ENCODE measurements around the gene PLEKHA4. TPM values are rescaled to one million over a fixed set of nuclear protein-coding genes. Genes with fewer than 3 reads are reported as not detected.
"Not testable (repeated sequence)": the region's sequence is repeated elsewhere in the genome, so short reads cannot be mapped to it uniquely, and the experiment has no call there.

The PLEKHA4 gene
- 10 to 100 TPM in 1 of 6 donors, 1 to 10 TPM in 5; 4.4 to 15.3 (median 8.7) TPM for polyA plus RNA-seq (ENCODE audit: low read depth in 6 of 6)

DNA sequence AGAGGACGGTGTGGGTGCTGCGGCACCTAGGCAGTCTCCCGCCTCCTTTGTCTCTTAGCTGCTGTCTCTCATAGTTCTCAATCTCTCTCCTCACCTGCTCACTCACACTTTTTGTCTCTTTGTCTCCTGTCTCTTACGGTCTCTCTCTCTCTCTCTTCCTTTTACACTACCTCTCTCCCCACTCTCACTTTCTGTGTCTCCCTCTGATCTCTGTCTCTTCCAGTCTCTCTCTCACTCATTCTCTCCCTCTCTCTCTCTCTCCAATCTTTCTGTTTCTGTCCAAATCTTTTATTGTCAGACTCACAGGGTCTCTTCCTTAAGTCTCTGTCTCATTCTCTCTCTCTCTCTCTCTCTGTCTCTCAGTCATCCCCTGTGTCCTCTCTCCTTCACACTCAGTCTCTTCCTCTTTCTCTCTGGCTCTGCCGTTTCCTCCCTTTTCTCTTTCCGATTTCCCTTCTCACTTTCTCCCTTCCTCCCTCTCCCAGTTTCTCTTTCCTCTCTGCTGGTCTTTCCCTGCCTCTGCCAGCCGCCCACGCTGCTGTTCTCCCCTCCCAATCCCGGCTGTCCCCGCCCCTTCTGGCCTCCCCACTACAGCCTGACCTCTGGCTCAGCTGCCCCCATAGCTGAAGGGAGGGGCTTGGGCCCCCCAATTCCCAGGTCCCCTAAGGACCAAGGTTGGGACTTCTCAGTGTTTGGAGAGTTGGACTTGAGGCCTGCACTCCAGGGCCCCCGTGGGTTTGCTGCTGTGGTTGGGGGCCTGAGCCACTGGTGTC lies at the start of gene PLEKHA4:
Gene PLEKHA4, minus strand, starts transcription at position 504 of the 773 bp plus-strand sequence. CDS start 997 bp downstream, outside the sequence.
- Mint-ChIP-seq H3K9me3 (peaks cover 0 to 4% (median 0%) of the 10 kb centered on the region in 7 donors), H3K4me1 (peaks cover 12 to 17% (median 13%) of the 10 kb centered on the region in 3 donors), H3K4me3 (peak within 1 kb of the TSS in 2 of 8 donors; percentile 16 to 40), H3K27me3 (peaks cover 0 to 9% (median 0%) of the 10 kb centered on the region in 3 donors), H3K27ac (peak within 1 kb of the TSS in 3 of 6 donors; percentile 4 to 67 (median 33)), H3K36me3 (peaks cover 5 to 12% of the 10 kb centered on the region in 2 donors)
- DNase-seq = no peak
- ATAC-seq (ENCODE audit: low read depth in 2 of 2) = no peak

DNA sequence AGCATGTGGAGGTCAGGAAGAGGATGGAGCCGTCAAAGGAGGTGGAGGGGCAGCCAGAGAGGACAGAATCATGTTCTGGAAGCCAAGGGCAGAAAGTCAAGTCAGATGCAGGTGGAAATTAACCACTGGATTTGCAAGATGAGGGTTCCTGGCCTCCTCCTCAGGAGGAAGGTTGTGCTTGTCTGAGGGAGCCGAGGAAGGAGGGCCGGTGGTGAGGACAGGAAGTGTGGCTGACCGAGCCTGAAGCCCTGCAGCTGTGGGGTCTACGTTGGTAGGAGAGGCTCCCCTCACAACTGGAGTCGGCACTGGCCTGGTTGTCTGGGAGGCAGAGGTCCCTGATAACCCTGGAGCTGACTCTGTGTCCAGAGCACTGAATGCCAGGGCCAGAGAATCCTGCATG lies 49.7 kb upstream of the PLEKHA4 start:
- H3K4me3 Mint-ChIP-seq = no peak overlapping the region
- peaks cover 13 to 26% of the 10 kb centered on the region in 2 donors for H3K36me3 Mint-ChIP-seq
- ATAC-seq (ENCODE audit: low read depth in 2 of 2) (no peak), DNase-seq (no peak)
- peak overlapping the region in 4 of 6 donors; percentile 38 to 89 (median 68) for H3K27ac Mint-ChIP-seq
- no peaks in the 10 kb centered on the region for H3K27me3 Mint-ChIP-seq
- H3K4me1 Mint-ChIP-seq = peaks cover 6 to 14% (median 11%) of the 10 kb centered on the region in 3 donors
- H3K9me3 Mint-ChIP-seq = no peaks in the 10 kb centered on the region

GRCh38 chr19:48915757-48916156 lies 47.3 kb upstream of the PLEKHA4 start:
- peaks cover 6 to 14% (median 11%) of the 10 kb centered on the region in 3 donors for H3K4me1 Mint-ChIP-seq
- no peak for DNase-seq
- H3K4me3 Mint-ChIP-seq = no peak overlapping the region
- H3K36me3 Mint-ChIP-seq = peaks cover 23 to 31% of the 10 kb centered on the region in 2 donors
- peak overlapping the region in 1 of 6 donors; percentile 37 for H3K27ac Mint-ChIP-seq
- H3K27me3 Mint-ChIP-seq = no peaks in the 10 kb centered on the region
- ATAC-seq (ENCODE audit: low read depth in 2 of 2) = no peak
- no peaks in the 10 kb centered on the region for H3K9me3 Mint-ChIP-seq

- Mint-ChIP-seq H3K4me3 (no peak overlapping the region), H3K36me3 (peaks cover 23 to 31% of the 10 kb centered on the region in 2 donors), H3K4me1 (peaks cover 10 to 20% (median 11%) of the 10 kb centered on the region in 3 donors), H3K9me3 (no peaks in the 10 kb centered on the region), H3K27me3 (no peaks in the 10 kb centered on the region), H3K27ac (peak overlapping the region in 1 of 6 donors; percentile 10)
- ATAC-seq (ENCODE audit: low read depth in 2 of 2) = no peak
- DNase-seq = no peak
These were observed 45.8 kb upstream of the PLEKHA4 start for GRCh38 chr19:48914181-48914580.

DNA sequence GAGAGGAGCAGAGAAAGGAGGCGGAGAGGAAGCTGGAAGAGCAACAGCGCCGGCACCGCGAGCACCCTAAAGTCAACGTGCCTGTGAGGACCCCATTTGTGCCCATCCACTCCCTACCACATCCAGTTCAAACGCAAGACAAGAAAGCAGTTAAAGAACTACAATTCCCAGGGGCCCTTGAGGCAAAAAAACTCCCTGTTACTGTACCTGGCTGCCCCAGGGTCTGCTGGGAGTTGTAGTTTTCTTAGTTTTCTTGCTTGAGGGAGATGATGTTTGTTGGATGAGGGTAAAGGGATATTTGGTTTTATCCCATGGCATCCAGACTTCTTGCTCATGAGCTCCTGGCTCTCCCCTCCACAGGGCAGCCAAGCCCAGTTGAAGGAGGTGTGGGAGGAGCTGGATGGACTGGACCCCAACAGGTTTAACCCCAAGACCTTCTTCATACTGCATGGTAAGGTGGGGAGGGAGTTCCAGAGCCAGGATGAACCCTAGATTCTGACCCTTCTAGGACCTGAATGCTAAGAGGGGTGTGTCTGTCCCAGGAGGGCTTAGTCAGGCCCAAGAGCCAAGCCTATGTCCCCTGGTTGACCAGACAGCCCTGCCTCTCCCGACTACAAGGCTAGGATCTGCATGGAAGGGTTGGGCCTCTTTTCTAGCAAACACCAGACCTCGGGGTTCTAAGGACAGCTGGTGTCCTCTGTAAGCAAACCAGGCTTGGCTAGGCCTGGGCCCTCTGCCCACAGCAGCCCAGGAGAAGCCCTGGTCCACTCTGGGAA lies 44.9 kb upstream of the PLEKHA4 start:
- Mint-ChIP-seq H3K27me3 (no peaks in the 10 kb centered on the region), H3K9me3 (no peaks in the 10 kb centered on the region), H3K27ac (peak overlapping the region in 1 of 6 donors; percentile 56), H3K36me3 (peaks cover 23 to 25% of the 10 kb centered on the region in 2 donors), H3K4me1 (peaks cover 8 to 18% (median 10%) of the 10 kb centered on the region in 3 donors), H3K4me3 (no peak overlapping the region)
- ATAC-seq (ENCODE audit: low read depth in 2 of 2) (peak; percentile 47 to 52), DNase-seq (peak; percentile 37)

GRCh38 chr19:48910803-48911202 lies 42.4 kb upstream of the PLEKHA4 start:
- Mint-ChIP-seq H3K27me3 (no peaks in the 10 kb centered on the region), H3K27ac (peak overlapping the region in 1 of 6 donors; percentile 67), H3K4me1 (peaks cover 0 to 9% (median 4%) of the 10 kb centered on the region in 3 donors), H3K9me3 (no peaks in the 10 kb centered on the region), H3K36me3 (peaks cover 19 to 20% of the 10 kb centered on the region in 2 donors), H3K4me3 (no peak overlapping the region)
- DNase-seq (no peak), ATAC-seq (ENCODE audit: low read depth in 2 of 2) (no peak)

- not testable (repeated sequence) for DNase-seq; H3K27me3 Mint-ChIP-seq; H3K27ac Mint-ChIP-seq; H3K4me1 Mint-ChIP-seq; ATAC-seq (ENCODE audit: low read depth in 2 of 2); H3K9me3 Mint-ChIP-seq
- Mint-ChIP-seq H3K36me3 (peaks cover 16 to 18% of the 10 kb centered on the region in 2 donors), H3K4me3 (peak overlapping the region in 1 of 8 donors; percentile 3)
These were observed 41.1 kb upstream of the PLEKHA4 start for GRCh38 chr19:48909424-48910077.

DNA sequence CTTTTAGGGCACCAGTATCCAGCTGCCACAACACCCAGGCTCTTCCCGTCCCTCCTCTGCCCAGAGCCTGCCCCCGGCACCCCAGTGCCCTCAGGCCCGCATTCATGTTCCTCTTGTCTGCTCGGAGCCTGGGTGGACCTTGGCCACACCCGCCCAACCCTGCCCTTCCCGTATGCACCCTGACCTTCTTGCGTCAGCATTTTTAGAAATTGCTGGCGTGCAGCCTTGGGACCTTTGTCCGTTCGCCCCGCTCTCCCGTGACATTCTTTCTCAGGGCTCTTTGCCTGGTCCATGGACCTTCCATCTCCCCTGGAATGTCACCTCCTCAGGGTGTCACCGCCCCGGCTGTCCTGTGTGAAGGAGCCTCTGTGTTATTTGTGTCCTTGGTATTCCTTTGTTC lies 39.3 kb upstream of the PLEKHA4 start:
- Mint-ChIP-seq H3K27me3 (no peaks in the 10 kb centered on the region), H3K36me3 (peaks cover 6 to 8% of the 10 kb centered on the region in 2 donors), H3K27ac (no peak overlapping the region), H3K4me1 (peaks cover 1 to 13% (median 11%) of the 10 kb centered on the region in 3 donors), H3K4me3 (no peak overlapping the region), H3K9me3 (no peaks in the 10 kb centered on the region)
- DNase-seq (no peak), ATAC-seq (ENCODE audit: low read depth in 2 of 2) (no peak)

DNA sequence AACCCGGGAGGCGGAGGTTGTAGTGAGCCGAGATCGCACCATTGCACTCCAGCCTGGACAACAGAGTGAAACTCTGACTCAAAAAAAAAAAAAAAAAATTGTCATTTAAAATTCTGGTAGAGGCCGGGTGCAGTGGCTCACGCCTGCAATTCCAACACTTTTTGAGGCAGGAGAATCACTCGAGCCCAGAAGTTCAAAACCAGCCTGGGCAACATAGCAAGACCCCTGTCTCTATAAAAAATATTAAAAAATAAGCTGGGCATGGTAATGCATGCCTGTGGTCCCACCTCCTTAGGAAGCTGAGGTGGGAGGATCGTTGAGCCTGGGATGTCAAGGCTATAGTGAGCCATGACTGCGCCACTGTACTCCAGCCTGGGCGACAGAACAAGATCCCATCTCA lies 37.9 kb upstream of the PLEKHA4 start:
- Mint-ChIP-seq H3K27ac (no peak overlapping the region), H3K4me3 (no peak overlapping the region), H3K27me3 (no peaks in the 10 kb centered on the region), H3K4me1 (peaks cover 13 to 22% (median 19%) of the 10 kb centered on the region in 3 donors), H3K9me3 (no peaks in the 10 kb centered on the region), H3K36me3 (peaks cover 0 to 6% of the 10 kb centered on the region in 2 donors)
- ATAC-seq (ENCODE audit: low read depth in 2 of 2) (no peak), DNase-seq (no peak)

- Mint-ChIP-seq H3K4me3 (peak overlapping the region in 1 of 8 donors; percentile 66), H3K36me3 (peaks cover 0 to 6% of the 10 kb centered on the region in 2 donors), H3K27ac (no peak overlapping the region), H3K4me1 (peaks cover 19 to 29% (median 20%) of the 10 kb centered on the region in 3 donors), H3K9me3 (no peaks in the 10 kb centered on the region), H3K27me3 (no peaks in the 10 kb centered on the region)
- ATAC-seq (ENCODE audit: low read depth in 2 of 2) = no peak
- DNase-seq = no peak
These were observed 37.2 kb upstream of the PLEKHA4 start for GRCh38 chr19:48905664-48906063.

DNA sequence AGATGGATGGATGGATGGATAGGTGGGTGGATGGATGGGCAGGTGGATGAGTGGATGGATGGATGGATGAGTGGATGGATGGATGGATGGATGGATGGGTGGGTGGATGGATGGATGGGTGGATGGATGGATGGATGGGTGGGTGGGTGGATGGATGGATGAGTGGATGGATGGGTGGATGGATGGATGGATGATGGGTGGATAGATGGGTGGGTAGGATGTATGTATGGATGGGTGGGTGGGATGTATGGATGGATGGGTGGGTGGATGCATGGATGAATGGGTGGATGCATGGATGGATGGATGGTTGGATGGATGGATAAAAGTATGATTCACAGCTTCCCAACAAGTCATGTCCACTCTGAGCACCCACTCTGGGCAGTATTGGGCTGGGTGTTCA lies 35.4 kb upstream of the PLEKHA4 start:
- not testable (repeated sequence) for H3K9me3 Mint-ChIP-seq; H3K27me3 Mint-ChIP-seq; H3K4me3 Mint-ChIP-seq; H3K27ac Mint-ChIP-seq; DNase-seq; ATAC-seq (ENCODE audit: low read depth in 2 of 2); H3K36me3 Mint-ChIP-seq
- H3K4me1 Mint-ChIP-seq = peaks cover 23 to 33% (median 30%) of the 10 kb centered on the region in 3 donors

DNA sequence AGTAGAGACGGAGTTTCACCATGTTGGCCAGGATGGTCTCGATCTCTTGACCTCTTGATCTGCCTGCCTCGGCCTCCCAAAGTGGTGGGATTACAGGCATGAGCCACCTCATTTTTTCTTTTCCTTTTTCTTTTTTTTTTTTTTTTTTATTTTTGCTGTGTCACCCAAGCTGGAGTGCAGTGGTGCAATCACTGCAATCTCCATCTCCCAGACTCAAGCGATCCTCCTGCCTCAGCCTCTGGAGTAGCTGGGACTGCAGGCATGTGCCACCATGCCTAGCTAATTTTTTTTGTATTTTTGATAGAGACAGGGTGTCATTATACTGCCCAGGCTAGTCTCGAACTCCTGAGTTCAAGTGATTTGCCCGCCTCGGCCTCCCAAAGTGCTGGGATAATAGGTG lies 33.9 kb upstream of the PLEKHA4 start:
- H3K27me3 Mint-ChIP-seq; DNase-seq; H3K36me3 Mint-ChIP-seq; H3K9me3 Mint-ChIP-seq; H3K27ac Mint-ChIP-seq; ATAC-seq (ENCODE audit: low read depth in 2 of 2): not testable (repeated sequence)
- peak overlapping the region in 4 of 8 donors; percentile 52 to 92 (median 64) for H3K4me3 Mint-ChIP-seq
- H3K4me1 Mint-ChIP-seq = peaks cover 23 to 31% (median 30%) of the 10 kb centered on the region in 3 donors
